Ovary (tissue), 3 donors: ENCODE data around the gene HAPSTR1.

Experiments used
- EP300 ChIP-seq: sonication (generic); formaldehyde crosslinking; IDR thresholded peaks from one replicate; pipeline ENCODE4 v1.6.1; 2017; ENCODE audit warnings: antibody characterized with exemption
- POLR2A ChIP-seq: fragments of 450-650 bp; IDR thresholded peaks from one replicate; pipeline ENCODE4 v1.6.1; 2017; ENCODE audit warnings: antibody characterized with exemption, mild to moderate bottlenecking, moderate library complexity
- TF ChIP-seq, protein P1 (sequence below), 3 donors: fragments of 450-650 bp in 2 of 3; fragments of 200-600 bp in 1 of 3; IDR thresholded peaks; one replicate each; pipeline versions ENCODE4 v1.5.1 to v1.8.0; 2016 to 2022; ENCODE audit warnings: antibody characterized with exemption in 3 of 3, mild to moderate bottlenecking in 1 of 3
- donor health status: DM: no; HTN: no; CAD: no.

DNA sequence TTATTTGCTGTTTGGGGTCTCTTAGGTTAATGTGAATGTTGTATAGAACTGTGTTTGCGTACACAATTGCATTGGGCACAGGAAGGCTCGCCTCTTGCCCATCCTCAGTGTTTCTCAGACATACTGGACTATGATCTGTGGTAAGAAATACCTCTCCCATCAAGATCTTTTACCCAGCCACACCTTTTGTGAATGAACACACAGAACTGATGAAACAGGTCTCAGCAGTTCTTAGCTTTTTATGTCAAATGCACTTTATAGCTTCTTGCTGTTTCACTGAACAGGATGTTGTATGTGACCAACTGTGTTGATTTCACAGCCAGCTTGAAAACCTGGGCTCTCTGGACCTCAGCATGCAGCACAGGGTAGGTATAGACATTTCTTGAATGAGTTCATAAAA lies 31.5 kb downstream of the HAPSTR1 start:
- TF ChIP-seq, protein P1, sequence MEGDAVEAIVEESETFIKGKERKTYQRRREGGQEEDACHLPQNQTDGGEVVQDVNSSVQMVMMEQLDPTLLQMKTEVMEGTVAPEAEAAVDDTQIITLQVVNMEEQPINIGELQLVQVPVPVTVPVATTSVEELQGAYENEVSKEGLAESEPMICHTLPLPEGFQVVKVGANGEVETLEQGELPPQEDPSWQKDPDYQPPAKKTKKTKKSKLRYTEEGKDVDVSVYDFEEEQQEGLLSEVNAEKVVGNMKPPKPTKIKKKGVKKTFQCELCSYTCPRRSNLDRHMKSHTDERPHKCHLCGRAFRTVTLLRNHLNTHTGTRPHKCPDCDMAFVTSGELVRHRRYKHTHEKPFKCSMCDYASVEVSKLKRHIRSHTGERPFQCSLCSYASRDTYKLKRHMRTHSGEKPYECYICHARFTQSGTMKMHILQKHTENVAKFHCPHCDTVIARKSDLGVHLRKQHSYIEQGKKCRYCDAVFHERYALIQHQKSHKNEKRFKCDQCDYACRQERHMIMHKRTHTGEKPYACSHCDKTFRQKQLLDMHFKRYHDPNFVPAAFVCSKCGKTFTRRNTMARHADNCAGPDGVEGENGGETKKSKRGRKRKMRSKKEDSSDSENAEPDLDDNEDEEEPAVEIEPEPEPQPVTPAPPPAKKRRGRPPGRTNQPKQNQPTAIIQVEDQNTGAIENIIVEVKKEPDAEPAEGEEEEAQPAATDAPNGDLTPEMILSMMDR (IDR thresholded peaks at IDR 0.05), result no peak
- TF ChIP-seq POLR2A, result no peak
- no peak for TF ChIP-seq EP300
